Upper lobe of right lung (tissue), 1 donor: Measurements from ENCODE around the gene RALGPS1. TPM values are rescaled to one million over a fixed set of nuclear protein-coding genes. Genes with fewer than 3 reads are reported as not detected.

Source experiments
- ATAC-seq: fragments of 200-7000 bp; cut with Tn5 transposase; one replicate; pipeline ENCODE4 v1.9.1; 2020; ENCODE audit warnings: mild to moderate bottlenecking, moderate library complexity
- DNase-seq: peaks from one replicate; pipeline ENCODE4 v3.0.0-alpha.2; 2020
- H3K27ac ChIP-seq: fragments of 200-600 bp; one replicate; pipeline ENCODE4 v1.8.0; 2022
- H3K27me3 ChIP-seq: fragments of 200-600 bp; one replicate; pipeline ENCODE4 v1.8.0; 2022; ENCODE audit warnings: mild to moderate bottlenecking
- H3K36me3 ChIP-seq: fragments of 200-600 bp; one replicate; pipeline ENCODE4 v1.8.0; 2022
- H3K4me1 ChIP-seq: fragments of 200-600 bp; one replicate; pipeline ENCODE4 v1.8.0; 2022
- H3K4me3 ChIP-seq: fragments of 200-600 bp; one replicate; pipeline ENCODE4 v1.8.0; 2022; ENCODE audit warnings: mild to moderate bottlenecking
- H3K9me3 ChIP-seq: fragments of 200-600 bp; one replicate; pipeline ENCODE4 v1.8.0; 2022
- intact Hi-C: fragments of 100-400 bp; cut with DNase I; formaldehyde crosslinking; loops from one replicate; pipeline ENCODE4 v1.11.0; 2022
- total RNA-seq: library from RNA; stranded (reverse); fragmentation: NEBNext Ultra II Directional; extraction: Animal tissue kit (Norgen Biotek cat#: 25700); gene quantifications from one replicate; pipeline ENCODE4 v1.2.1, GENCODE V29; 2021
- TF ChIP-seq, protein P1 (sequence below): fragments of 200-600 bp; IDR thresholded peaks from one replicate; pipeline ENCODE4 v1.8.0; 2022; ENCODE audit warnings: antibody characterized with exemption
- donor health status: DM: no; HTN: yes; CAD: no; lungs with severe emphysema.

RALGPS1 gene
- total RNA-seq, 1 donor from 2014 or later: 15.9 TPM

DNA sequence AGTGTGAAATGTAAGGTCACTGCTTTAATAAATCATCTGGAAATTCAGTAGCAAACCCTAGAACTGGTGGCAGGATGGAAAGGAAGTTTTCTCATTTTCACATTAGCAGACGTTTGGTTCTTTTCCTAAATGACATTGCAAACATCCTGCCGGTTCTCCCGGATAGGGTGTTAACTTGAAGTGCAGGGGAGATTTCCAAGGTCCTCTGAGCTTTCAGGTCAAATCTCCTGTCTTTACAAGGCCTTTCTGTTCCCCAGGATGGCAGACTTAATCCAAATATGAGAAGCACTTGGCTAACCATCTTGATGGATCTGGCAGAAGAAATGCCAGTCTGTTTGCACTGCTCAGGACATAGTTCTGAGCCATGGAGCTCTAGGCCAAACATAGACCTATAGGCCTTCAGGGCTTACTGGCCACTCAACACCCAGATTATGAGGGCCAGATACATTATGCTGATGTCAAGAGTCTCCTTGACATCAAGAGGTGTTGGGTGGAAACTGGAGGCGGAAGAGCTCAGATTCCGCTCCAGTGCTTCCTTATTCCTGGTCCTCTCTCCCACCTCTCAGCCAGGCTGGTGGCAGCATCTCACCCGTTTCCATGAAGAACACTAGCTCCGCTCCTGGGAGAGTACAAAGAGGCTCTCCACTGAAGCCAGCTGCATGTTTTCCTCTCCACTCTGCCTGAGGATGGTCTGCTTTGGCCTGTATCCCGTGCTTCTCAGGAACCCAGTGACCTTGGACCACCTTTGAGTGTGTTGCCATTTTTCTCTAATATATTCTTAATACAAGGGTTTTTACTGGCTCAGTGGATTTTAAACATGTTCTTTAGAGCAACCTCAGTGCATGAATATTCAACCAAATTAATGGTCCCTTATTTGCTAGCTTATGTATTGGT is 61.0 kb downstream of the RALGPS1 start:
- Histone ChIP-seq H3K27me3 (no peaks in the 10 kb centered on the region), H3K36me3 (no peaks in the 10 kb centered on the region), H3K9me3 (no peaks in the 10 kb centered on the region), H3K27ac (no peak overlapping the region), H3K4me3 (no peak overlapping the region), H3K4me1 (peaks cover 4% of the 10 kb centered on the region)
- ATAC-seq (peak; percentile 22), DNase-seq (no peak)
- TF ChIP-seq, protein P1, sequence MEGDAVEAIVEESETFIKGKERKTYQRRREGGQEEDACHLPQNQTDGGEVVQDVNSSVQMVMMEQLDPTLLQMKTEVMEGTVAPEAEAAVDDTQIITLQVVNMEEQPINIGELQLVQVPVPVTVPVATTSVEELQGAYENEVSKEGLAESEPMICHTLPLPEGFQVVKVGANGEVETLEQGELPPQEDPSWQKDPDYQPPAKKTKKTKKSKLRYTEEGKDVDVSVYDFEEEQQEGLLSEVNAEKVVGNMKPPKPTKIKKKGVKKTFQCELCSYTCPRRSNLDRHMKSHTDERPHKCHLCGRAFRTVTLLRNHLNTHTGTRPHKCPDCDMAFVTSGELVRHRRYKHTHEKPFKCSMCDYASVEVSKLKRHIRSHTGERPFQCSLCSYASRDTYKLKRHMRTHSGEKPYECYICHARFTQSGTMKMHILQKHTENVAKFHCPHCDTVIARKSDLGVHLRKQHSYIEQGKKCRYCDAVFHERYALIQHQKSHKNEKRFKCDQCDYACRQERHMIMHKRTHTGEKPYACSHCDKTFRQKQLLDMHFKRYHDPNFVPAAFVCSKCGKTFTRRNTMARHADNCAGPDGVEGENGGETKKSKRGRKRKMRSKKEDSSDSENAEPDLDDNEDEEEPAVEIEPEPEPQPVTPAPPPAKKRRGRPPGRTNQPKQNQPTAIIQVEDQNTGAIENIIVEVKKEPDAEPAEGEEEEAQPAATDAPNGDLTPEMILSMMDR: no peak
- intact Hi-C loops: no loop called here

DNA sequence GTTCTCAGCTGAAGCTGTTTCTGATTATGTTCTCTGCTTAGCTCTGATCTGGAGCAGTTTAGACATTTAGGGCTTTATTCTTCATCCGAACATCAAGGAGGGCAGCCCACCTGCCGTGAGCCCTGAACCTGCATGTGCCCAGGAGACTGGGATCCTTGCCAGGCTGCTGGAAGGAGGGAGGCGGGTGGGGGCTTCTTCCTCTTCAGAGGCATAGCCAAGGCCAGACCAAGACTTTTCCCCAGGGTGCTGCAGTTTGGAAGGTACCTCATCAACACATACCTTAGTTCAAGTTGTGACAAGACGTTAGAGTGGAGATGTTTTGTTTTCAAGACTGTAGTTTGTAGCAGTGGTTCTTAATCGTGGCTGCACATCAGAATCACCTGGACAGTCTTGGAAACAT is 64.9 kb downstream of the RALGPS1 start:
- Histone ChIP-seq H3K9me3 (no peaks in the 10 kb centered on the region), H3K4me3 (no peak overlapping the region), H3K27ac (no peak overlapping the region), H3K4me1 (peaks cover 4% of the 10 kb centered on the region), H3K36me3 (no peaks in the 10 kb centered on the region), H3K27me3 (no peaks in the 10 kb centered on the region)
- TF ChIP-seq, protein P1: no peak
- no peak for ATAC-seq
- no peak for DNase-seq
- intact Hi-C loops: no loop called here

DNA sequence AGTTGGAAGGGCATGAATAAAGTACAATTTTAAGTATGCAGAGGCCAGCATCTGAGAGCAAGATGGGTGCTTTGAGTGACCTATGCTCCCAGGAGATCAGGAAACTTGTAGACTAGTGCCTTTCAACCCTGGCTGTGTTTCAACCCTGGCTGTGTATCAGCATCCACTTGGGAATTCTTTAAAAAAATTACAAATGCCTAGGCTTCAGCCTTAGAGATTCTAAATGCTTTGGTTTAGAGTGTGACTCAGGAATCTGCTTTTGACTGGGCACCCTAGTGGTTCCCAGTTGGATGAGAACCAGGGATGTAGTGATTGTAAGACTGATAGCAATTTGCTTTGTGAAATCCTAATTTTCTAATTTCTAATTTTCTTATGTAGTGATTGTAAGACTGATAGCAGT is 65.6 kb downstream of the RALGPS1 start:
- intact Hi-C loops: no loop called here
- no peak for DNase-seq
- ATAC-seq: no peak
- Histone ChIP-seq H3K4me3 (no peak overlapping the region), H3K9me3 (no peaks in the 10 kb centered on the region), H3K27ac (no peak overlapping the region), H3K4me1 (peaks cover 10% of the 10 kb centered on the region), H3K27me3 (no peaks in the 10 kb centered on the region), H3K36me3 (no peaks in the 10 kb centered on the region)
- TF ChIP-seq, protein P1: no peak

DNA sequence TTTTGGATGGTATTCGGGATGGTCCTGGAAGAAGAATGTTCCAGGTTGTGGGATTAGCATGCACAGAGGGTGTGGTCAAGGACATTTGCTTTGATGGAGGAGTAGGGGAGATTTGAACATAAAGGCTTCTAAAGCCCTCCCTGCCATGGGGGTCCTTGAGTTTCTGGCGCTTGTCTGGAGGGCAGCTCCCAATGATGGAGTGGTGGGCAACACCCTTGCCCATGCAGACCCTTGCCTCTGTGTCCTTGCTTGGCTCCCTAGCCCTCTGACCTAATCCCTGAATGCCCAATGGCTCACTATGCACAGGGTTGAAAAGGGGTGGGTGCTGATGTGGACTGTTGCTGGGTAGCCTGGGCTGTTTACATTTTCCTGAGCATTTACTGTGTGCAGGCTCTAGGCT is 66.6 kb downstream of the RALGPS1 start:
- intact Hi-C loops: no loop called here
- H3K36me3 ChIP-seq: no peaks in the 10 kb centered on the region
- H3K4me1 ChIP-seq: peaks cover 16% of the 10 kb centered on the region
- ATAC-seq (no peak), DNase-seq (no peak)
- H3K27ac ChIP-seq: no peak overlapping the region
- no peaks in the 10 kb centered on the region for H3K9me3 ChIP-seq
- TF ChIP-seq, protein P1: no peak
- no peak overlapping the region for H3K4me3 ChIP-seq
- no peaks in the 10 kb centered on the region for H3K27me3 ChIP-seq

DNA sequence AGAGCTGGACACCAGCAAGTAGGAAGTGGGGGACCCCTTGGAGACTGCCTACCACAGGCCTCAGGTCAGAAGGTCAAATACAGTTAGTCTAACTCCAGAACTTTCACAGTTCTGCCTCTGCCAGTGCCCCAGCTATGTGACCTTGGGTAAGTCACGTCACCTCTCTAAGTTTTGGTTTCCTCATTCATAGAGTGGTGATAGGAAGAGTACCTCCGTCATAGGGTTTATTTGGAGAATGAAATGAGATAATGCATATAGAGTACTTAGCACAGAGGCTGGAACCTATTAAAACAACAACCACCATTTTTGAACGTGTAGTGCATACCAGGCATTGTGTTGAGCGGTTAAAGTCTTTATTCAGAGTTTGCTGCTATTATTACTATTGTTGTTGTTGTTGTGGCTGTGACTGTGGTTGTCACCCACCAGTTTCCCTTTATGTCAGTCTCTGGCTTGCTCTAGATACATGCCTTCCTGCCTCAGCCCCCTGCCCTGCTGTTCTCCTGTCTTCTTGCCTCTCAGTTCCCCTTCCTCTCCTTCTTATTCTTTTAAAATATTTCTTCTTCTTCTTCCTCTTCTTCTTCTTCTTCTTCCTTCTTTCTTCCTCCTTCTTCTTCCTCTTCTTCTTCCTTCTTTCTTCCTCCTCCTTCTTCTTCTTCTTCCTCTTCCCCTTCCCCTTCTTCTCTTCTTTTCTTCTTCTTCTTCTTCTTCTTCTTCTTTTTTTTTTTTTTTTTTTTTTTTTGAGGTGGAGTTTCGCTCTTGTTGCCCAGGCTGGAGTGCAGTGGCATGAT is 67.8 kb downstream of the RALGPS1 start:
- Histone ChIP-seq H3K4me3 (no peak overlapping the region), H3K27ac (no peak overlapping the region), H3K36me3 (no peaks in the 10 kb centered on the region), H3K4me1 (peaks cover 25% of the 10 kb centered on the region), H3K9me3 (no peaks in the 10 kb centered on the region), H3K27me3 (no peaks in the 10 kb centered on the region)
- intact Hi-C loops: no loop called here
- ATAC-seq: no peak
- TF ChIP-seq, protein P1: no peak
- DNase-seq: no peak
